CD4-positive, alpha-beta T cell treated with Interleukin-17A for 1 hour (primary cell): ENCODE data around the gene DLG3.
"Not testable (repeated sequence)": the region's sequence is repeated elsewhere in the genome, so short reads cannot be mapped to it uniquely, and the experiment has no call there.

Experiments
- DNase-seq: peaks from one replicate; pipeline ENCODE4 v3.0.0-alpha.2; 2020

Gene DLG3

GRCh38 chrX:70476934-70477733, 32.5 kb downstream of the DLG3 start:
- no peak for DNase-seq

GRCh38 chrX:70477734-70478075, 33.1 kb downstream of the DLG3 start:
- DNase-seq = no peak

DNA sequence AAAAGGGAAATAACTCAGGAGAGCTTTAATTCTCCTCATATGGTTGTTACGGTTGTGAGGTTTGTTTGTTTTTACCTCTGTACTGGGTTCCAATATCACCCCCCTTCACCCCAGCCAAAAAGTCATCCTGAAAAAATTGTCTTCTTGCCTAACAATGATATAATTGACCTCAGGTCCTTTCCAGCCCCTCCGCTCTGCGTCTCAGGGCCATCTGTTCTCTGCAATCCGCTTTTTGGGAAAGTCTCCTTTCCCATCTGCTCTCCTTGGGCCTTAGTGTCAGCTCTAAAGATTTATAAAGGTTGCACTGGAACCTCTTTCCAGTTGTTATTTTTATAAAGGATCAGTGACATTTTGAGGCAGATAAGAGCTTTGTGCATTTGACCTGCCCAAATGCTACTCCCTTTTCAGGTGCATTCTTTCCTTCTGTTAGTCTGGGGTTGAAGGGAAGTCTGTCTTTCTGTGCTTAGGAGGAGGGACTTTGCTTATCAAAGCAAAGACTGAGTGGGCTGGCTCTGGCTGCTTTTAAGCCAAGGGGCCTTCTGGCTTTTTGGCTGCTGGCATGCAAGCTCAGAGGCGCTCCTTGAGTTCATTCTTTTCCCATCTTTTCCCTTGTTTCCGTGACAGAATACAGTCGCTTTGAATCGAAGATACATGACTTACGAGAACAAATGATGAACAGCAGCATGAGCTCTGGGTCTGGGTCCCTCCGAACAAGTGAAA, 34.1 kb downstream of the DLG3 start:
- DNase-seq = no peak

DNA sequence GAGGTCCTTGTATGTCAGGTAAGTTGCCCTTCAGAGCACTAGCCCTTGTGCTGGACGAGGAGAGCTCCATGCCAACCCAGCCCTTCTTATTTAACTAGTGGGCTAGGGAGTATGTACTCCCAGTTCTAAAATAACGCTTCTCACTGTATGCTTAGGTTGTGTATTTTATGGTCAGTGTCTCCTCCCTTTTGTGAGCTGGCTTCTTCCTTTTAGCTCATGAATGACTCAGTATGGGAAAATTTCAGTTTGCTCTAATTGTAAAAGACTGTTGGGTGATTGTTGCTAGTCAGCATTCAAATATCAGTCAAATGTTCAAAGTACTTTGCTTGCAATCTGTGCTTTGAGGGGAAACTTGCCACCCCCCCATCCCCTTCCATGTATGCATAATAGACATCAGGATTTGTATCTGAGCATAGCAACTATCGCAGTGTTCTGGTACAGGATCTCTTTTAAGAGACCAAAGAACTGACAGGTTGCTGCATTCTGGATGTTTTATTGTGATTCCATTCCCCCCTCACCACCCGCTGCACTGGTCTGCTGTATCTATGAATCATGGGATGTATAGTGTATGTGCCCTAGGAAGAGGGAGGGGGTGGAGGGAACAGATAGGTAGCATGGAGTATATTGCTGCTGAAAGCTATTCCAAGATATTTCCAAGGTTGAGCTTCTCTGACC, 34.7 kb downstream of the DLG3 start:
- no peak for DNase-seq

- DNase-seq = no peak
Measured at GRCh38 chrX:70479922-70480659, 35.5 kb downstream of the DLG3 start.

DNA sequence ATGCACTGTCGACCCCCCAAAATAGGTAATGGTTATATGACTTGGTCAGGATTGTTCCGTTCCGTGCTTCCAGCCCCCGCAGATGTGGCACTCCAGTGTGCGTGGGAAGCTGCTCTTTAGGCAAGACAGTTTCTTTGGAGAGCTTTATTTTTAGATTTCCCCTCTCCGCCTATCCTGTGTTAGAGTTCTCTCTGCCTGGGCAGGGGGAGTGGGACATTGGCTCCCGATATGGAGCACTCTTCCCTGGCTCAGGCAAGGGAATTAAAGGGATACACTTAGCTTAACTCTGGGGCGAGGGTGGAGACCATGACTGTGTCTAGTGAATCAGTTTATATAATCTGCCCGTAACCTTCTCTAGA, 36.0 kb downstream of the DLG3 start:
- DNase-seq = no peak

- DNase-seq = no peak
Measured at GRCh38 chrX:70481471-70482270, 37.0 kb downstream of the DLG3 start.

GRCh38 chrX:70482300-70482699, 37.7 kb downstream of the DLG3 start:
- DNase-seq = no peak

DNA sequence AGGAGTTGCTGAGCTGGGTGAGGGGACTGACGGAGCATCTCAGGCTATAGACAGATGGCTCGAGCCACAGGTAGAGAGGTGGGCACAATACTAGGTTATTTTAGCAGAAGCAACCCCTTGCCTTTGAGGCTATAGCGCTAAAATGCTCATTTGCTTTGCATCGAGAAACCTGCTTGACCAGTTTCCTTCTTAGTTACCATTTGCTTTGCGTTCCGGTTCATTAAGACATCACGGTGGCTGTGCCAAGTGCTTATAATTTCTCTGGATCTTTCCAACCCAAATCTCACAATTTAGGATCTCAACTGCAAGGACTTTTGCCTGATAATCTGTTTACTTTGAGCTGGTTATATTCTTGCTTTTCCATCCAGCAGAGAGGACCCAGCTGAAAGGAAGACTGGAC, 40.8 kb downstream of the DLG3 start:
- no peak for DNase-seq

DNA sequence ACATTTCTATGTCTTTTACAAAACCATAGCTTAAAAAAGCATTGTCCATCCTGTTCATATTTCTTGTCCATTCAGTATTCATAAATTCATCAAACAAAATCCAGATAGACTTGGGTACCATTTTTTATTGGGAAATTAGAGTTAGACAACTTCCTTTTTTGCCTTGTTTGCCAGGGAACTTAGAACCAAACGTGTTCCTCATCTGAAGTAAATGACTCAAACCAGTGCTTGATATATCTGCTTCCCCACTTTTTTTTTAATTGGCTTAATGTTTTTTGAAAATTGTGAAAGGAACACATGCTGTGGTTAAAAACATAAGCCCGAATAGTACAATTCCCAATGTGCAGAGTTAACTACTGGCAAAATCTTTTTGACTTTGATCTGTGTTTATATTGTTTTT, 44.2 kb downstream of the DLG3 start:
- DNase-seq = no peak

GRCh38 chrX:70494441-70494840, 49.8 kb downstream of the DLG3 start:
- no peak for DNase-seq

DNA sequence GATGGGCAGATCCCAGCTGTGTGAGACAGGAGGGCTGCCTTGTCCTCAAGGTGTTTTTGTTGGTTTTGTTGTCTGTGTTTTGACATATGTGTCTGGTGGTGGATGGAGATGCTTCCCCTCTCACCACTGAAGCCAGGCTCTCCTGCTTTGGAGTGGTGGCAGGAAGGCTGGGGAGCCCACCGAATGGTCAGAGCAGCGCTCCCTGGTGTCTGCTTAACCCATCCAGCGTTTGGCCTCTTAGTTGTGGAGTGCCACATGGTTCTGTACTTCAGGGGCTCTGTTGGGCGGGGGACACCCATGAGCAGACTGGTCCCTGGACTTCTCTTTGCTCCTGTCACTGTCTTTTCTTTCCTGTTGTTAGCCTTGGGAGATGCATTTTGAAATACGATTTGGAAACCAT, 51.9 kb downstream of the DLG3 start:
- DNase-seq = no peak

DNA sequence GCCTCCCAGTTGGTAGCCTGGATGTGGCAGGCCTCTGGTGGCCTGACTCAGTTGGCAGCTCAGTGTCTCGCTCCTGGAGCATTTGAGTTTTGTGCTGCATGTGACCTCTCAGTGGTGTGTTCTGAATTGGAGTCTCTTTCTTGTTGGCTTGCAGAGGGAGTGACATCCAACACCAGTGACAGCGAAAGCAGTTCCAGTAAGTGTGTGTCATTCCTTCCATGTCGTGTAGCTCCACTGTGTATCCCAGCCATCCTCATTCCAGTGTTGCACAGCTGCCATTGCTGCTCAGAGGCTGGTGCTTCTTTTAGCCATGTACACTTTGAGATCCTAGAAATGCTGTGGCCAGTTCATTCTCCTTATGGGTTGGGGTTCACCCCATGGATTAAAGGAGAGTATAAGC, 52.4 kb downstream of the DLG3 start:
- DNase-seq = no peak

DNA sequence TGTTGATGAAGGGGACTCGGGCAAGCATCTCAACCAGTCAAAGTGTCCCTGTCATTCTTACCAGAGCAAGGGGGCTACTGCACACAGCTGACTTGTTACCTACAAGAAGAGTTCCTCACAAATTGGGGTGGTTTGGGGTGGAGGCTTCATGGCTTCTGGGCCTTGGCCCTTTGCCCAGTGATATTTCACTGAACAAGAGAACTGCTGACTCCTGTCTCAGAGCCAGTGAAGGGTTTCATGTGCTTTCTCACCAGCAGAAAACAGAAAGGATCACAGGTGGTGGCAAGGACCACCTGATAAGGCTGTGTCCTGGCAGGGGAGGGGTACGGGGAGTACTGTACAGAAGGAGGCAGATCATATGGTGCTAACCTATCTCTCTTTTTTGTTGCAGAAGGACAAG, 53.5 kb downstream of the DLG3 start:
- DNase-seq = no peak

- DNase-seq = no peak
Measured at GRCh38 chrX:70500826-70501225, 56.2 kb downstream of the DLG3 start.

GRCh38 chrX:70504772-70505450, 60.3 kb downstream of the DLG3 start:
- DNase-seq = no peak

DNA sequence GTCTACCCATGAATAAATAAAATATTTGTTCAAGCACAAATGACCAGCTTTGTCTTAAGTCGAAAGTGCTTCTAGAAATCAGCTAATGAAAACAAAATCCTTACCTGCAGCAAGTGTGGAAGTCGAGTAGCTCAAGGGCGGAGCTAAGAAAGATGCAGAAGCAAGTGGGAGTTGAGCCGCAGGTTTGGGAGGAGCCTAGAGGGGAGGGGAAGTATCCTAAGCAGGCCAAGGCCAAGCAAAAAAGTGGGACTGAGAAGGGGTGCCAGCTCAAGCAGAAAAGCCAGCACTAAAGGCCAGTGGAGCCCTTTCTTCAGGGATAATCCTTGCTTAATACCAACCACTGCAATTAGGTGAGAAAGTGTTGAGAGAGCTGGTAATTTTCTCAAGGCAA, 60.8 kb downstream of the DLG3 start:
- no peak for DNase-seq

- no peak for DNase-seq
Measured at GRCh38 chrX:70508296-70508911, 63.8 kb downstream of the DLG3 start.

DNA sequence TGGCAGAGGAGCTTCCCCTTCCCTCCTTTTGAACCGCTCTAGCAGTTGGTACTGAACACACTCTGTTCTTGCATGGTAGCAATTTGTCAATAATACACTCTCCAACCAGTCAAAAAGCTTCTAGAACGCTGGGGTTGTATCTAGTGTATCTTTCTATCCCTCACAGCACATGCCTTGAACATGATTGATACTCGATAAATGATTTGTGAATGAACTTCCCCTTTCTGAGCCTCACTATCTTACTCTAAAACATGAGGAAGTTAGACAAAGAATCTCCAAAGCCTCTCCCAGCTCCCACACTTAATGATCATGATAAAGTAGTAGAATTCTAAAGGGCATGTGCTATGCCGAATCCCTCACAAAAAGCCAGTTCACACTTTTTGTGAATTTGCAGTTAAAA, 64.4 kb downstream of the DLG3 start:
- no peak for DNase-seq

- DNase-seq = not testable (repeated sequence)
Measured at GRCh38 chrX:70515270-70515669, 70.6 kb downstream of the DLG3 start.

DNA sequence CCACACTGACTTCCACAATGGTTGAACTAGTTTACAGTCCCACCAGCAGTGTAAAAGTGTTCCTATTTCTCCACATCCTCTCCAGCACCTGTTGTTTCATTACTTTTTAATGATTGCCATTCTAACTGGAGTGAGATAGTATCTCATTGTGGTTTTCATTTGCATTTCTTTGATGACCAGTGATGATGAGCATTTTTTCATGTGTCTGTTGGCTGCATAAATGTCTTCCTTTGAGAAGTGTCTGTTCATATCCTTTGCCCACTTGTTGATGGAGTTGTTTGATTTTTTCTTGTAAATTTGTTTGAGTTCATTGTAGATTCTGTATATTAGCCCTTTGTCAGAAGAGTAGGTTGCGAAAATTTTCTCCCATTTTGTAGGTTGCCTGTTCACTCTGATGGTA, 71.1 kb downstream of the DLG3 start:
- DNase-seq = not testable (repeated sequence)

GRCh38 chrX:70525733-70526132, 81.1 kb downstream of the DLG3 start:
- DNase-seq = no peak
